ENCODE data around the gene DACT2.

DNA sequence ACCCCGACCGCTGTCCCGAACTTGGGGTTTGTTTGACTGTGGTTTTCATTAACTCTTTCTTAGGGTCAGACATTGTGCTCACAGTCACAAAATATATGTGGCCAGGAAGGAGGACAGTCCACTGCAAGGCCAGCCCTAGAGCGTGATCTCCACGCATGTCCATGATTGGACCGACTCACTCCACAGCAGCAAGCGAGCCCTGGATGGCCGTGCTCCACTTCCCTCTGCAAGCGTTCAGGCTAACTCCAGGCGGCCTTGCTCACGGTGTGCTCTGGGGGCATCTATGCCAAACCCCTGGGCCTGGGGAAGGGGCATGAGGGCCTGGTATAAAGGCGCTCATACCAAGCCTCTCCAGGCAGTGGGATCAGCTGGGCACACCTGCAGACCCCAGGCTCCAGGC, 5.6 kb downstream of the DACT2 start:
- TF ChIP-seq, protein P1, sequence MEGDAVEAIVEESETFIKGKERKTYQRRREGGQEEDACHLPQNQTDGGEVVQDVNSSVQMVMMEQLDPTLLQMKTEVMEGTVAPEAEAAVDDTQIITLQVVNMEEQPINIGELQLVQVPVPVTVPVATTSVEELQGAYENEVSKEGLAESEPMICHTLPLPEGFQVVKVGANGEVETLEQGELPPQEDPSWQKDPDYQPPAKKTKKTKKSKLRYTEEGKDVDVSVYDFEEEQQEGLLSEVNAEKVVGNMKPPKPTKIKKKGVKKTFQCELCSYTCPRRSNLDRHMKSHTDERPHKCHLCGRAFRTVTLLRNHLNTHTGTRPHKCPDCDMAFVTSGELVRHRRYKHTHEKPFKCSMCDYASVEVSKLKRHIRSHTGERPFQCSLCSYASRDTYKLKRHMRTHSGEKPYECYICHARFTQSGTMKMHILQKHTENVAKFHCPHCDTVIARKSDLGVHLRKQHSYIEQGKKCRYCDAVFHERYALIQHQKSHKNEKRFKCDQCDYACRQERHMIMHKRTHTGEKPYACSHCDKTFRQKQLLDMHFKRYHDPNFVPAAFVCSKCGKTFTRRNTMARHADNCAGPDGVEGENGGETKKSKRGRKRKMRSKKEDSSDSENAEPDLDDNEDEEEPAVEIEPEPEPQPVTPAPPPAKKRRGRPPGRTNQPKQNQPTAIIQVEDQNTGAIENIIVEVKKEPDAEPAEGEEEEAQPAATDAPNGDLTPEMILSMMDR (IDR thresholded peaks at IDR 0.05): no peak
- no peak for TF ChIP-seq POLR2A (IDR thresholded peaks at IDR 0.05)

All from right lobe of liver (tissue), 4 donors.